Activated CD8-positive, alpha-beta T cell treated with anti-CD3 and anti-CD28 coated beads for 36 hours (primary cell): ENCODE data around the gene NYNRIN. TPM values are rescaled to one million over a fixed set of nuclear protein-coding genes. Genes with fewer than 3 reads are reported as not detected.
"Not testable (repeated sequence)": the region's sequence is repeated elsewhere in the genome, so short reads cannot be mapped to it uniquely, and the experiment has no call there.

Source experiments
- ATAC-seq: fragments of 200-7000 bp; cut with Tn5 transposase; one replicate; pipeline ENCODE4 v1.10.0; 2021; ENCODE audit warnings: mild to moderate bottlenecking, moderate library complexity
- CTCF ChIA-PET: fragments of 350-600 bp; sonication (Branson Sonifier 250); formaldehyde crosslinking; loops from one replicate; lab custom pipeline; 2021; ENCODE audit warnings: antibody characterized with exemption; lab: Charles Lee
- POLR2A ChIA-PET: fragments of 350-600 bp; sonication (Branson Sonifier 250); formaldehyde crosslinking; loops from one replicate; lab custom pipeline; 2021; ENCODE audit warnings: antibody characterized with exemption; lab: Charles Lee
- DNase-seq: peaks from one replicate; pipeline ENCODE4 v3.0.0-alpha.2; 2020
- H3K27ac Mint-ChIP-seq: one replicate; pipeline ENCODE4 v1.8.0; 2021; ENCODE audit warnings: mild to moderate bottlenecking, mixed read lengths
- H3K27me3 Mint-ChIP-seq: one replicate; pipeline ENCODE4 v1.8.0; 2021; ENCODE audit warnings: mixed read lengths
- H3K36me3 Mint-ChIP-seq: one replicate; pipeline ENCODE4 v1.8.0; 2021; ENCODE audit warnings: low read depth, mixed read lengths
- H3K4me1 Mint-ChIP-seq: one replicate; pipeline ENCODE4 v1.8.0; 2021; ENCODE audit warnings: low read depth, mixed read lengths
- H3K4me3 Mint-ChIP-seq: one replicate; pipeline ENCODE4 v1.8.0; 2021; ENCODE audit warnings: mild to moderate bottlenecking, moderate library complexity, mixed read lengths
- H3K9me3 Mint-ChIP-seq: one replicate; pipeline ENCODE4 v1.8.0; 2021; ENCODE audit warnings: mixed read lengths
- CTCF ChIP-seq: fragments of 200-600 bp; IDR thresholded peaks from one replicate; pipeline ENCODE4 v1.8.0; 2022; ENCODE audit warnings: antibody characterized with exemption, mild to moderate bottlenecking
- intact Hi-C: fragments of 100-400 bp; cut with micrococcal nuclease; formaldehyde crosslinking; loops from one replicate; pipeline ENCODE4 v1.10.0; 2022
- total RNA-seq, 2 experiments: library from RNA; stranded (reverse); gene quantifications; one replicate each; pipeline ENCODE4 v1.2.3, GENCODE V29; 2021

NYNRIN gene
- total RNA-seq, 2 experiments from 2014 or later, result 0.05 to 0.27 TPM

GRCh38 chr14:24384169-24384568 lies 14.6 kb upstream of the NYNRIN start:
- ChIA-PET CTCF (interaction anchor here (0.9 kb wide), 1 partner anchor 18 kb away, joined by 3 read pairs; no protein-coding TSS in a partner anchor), POLR2A (no interaction called here)
- H3K27me3 Mint-ChIP-seq, result peaks cover 2% of the 10 kb centered on the region
- ATAC-seq, result no peak
- no peaks in the 10 kb centered on the region for H3K36me3 Mint-ChIP-seq
- no peak overlapping the region for H3K4me3 Mint-ChIP-seq
- H3K9me3 Mint-ChIP-seq, result no peaks in the 10 kb centered on the region
- no peaks in the 10 kb centered on the region for H3K4me1 Mint-ChIP-seq
- H3K27ac Mint-ChIP-seq, result no peak overlapping the region
- TF ChIP-seq CTCF, result no peak
- intact Hi-C loops, result no loop called here
- DNase-seq, result no peak

GRCh38 chr14:24385524-24385923 lies 13.3 kb upstream of the NYNRIN start:
- intact Hi-C loops, result no loop called here
- no peaks in the 10 kb centered on the region for H3K4me1 Mint-ChIP-seq
- no peaks in the 10 kb centered on the region for H3K36me3 Mint-ChIP-seq
- CTCF ChIA-PET, result interaction anchor here (0.9 to 1.2 kb wide), 2 partner anchors 35 to 52 kb away, joined by 3 to 4 read pairs; no protein-coding TSS in a partner anchor
- ATAC-seq, result no peak
- DNase-seq, result no peak
- H3K4me3 Mint-ChIP-seq, result no peak overlapping the region
- no peaks in the 10 kb centered on the region for H3K9me3 Mint-ChIP-seq
- H3K27ac Mint-ChIP-seq, result no peak overlapping the region
- peaks cover 5% of the 10 kb centered on the region for H3K27me3 Mint-ChIP-seq
- no peak for TF ChIP-seq CTCF
- POLR2A ChIA-PET, result no interaction called here

DNA sequence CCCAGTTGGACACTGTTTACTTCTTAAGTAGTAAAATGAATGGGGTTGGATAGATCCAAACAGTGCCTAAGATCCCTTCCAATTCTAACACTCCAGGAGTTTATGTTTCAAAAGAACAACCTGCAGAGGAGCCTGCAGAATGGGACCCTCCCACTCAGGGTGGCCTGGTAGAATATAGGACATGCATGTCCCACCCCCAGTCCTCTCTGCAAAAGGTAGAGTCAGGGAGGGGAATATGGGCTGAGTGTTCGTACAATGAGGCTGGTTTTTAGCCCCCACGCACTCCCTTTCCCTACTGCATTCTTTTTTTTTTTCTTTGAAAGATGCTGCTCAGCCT lies 11.8 kb upstream of the NYNRIN start:
- Mint-ChIP-seq H3K27me3 (peaks cover 10% of the 10 kb centered on the region), H3K36me3 (no peaks in the 10 kb centered on the region), H3K9me3 (no peaks in the 10 kb centered on the region), H3K27ac (no peak overlapping the region), H3K4me1 (no peaks in the 10 kb centered on the region), H3K4me3 (no peak overlapping the region)
- intact Hi-C loops, result no loop called here
- POLR2A ChIA-PET, result no interaction called here
- no peak for TF ChIP-seq CTCF
- ATAC-seq (no peak), DNase-seq (no peak)
- CTCF ChIA-PET, result interaction anchor here (0.8 to 1.3 kb wide), 2 partner anchors 23 to 54 kb away, joined by 3 to 8 read pairs; no protein-coding TSS in a partner anchor

- H3K4me3 Mint-ChIP-seq, DNase-seq, intact Hi-C loops, H3K36me3 Mint-ChIP-seq, H3K9me3 Mint-ChIP-seq, ATAC-seq, H3K4me1 Mint-ChIP-seq, H3K27ac Mint-ChIP-seq, POLR2A ChIA-PET: not testable (repeated sequence)
- CTCF ChIA-PET, result interaction anchor here (1.4 kb wide), 1 partner anchor 54 kb away, joined by 4 read pairs; no protein-coding TSS in a partner anchor
- H3K27me3 Mint-ChIP-seq, result peaks cover 14% of the 10 kb centered on the region
These were observed 11.2 kb upstream of the NYNRIN start for GRCh38 chr14:24387579-24387978.

GRCh38 chr14:24388474-24389179 lies 10.2 kb upstream of the NYNRIN start:
- TF ChIP-seq CTCF, result no peak
- DNase-seq (no peak), ATAC-seq (no peak)
- H3K27ac Mint-ChIP-seq, result no peak overlapping the region
- ChIA-PET CTCF (interaction anchor here (0.7 to 1.4 kb wide), 2 partner anchors 43 to 55 kb away, joined by 3 to 4 read pairs; no protein-coding TSS in a partner anchor), POLR2A (interaction anchor here (0.9 kb wide), 1 partner anchor 15 kb away, joined by 3 read pairs; no protein-coding TSS in a partner anchor)
- H3K4me1 Mint-ChIP-seq, result no peaks in the 10 kb centered on the region
- H3K4me3 Mint-ChIP-seq, result no peak overlapping the region
- H3K27me3 Mint-ChIP-seq, result peaks cover 14% of the 10 kb centered on the region
- no peaks in the 10 kb centered on the region for H3K9me3 Mint-ChIP-seq
- H3K36me3 Mint-ChIP-seq, result no peaks in the 10 kb centered on the region
- intact Hi-C loops, result no loop called here
